Non-pigmented ciliary epithelial cell (primary cell): ENCODE measurements around the gene VPREB3.

Experiments used
- DNase-seq: peaks from one replicate; pipeline ENCODE4 v3.0.0-alpha.2; 2010; ENCODE audit warnings: low read depth

VPREB3 gene

DNA sequence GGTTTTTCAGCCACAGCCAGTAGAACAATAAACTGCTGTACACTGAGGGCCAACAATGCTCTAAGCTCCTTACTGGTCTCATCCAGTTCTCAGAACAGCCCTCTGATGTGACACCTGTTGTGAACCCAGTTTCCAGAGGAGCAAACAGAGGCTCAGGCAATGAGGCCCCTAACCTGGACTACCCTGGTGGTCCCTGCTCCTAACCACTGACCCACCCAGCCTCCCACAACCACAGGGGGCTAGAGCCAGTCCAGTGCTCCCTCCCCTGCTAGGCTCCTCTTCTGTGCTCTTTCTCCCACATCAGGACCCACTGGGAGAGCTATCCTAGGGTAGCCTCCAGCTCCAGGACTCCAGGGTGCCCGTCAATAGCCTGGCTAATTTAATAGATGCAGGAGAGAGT lies 28.5 kb upstream of the VPREB3 start:
- DNase-seq = no peak

DNA sequence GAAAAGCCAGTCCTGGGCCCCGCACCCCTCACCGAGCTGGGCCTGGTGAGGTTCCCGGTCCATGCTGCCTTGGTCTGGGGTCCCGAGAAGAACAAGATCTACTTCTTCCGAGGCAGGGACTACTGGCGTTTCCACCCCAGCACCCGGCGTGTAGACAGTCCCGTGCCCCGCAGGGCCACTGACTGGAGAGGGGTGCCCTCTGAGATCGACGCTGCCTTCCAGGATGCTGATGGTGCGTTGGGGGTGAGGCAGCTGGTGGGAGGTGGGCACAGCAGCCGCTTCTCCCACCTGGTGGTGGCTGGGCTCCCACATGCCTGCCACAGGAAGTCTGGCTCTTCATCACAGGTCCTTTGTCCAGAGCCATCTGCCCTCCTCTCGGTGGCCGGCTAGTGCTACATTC lies 28.0 kb upstream of the VPREB3 start:
- no peak for DNase-seq

DNA sequence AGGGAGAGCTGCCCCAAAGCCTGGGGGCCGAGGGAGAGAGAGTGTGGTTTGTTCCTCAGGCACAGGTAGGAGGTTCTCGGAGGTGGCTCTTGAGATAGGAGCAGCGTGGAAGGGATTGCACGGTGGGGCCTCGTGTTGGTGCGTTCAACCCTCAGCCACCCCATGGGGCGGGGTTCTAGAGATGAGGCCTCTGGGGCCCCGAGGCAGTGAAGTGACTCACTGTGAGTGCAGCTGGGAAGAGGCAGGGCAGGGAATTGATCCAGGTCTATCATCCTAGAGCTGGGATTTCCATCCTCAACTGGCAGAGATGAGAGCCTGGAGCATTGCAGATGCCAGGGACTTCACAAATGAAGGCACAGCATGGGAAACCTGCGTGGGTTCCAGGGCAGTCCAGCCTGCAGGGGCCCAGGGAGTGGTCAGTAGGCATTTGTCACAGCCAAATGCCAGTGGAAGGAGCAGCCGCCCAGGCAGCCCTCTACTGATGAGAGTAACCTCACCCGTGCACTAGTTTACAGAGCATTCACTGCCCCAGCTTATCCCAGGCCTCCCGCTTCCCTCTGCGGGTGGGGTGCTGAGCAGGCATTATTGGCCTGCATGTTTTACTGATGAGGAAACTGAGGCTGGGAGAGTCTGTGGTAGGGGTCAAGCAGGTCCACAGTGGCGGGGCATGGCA lies 27.4 kb upstream of the VPREB3 start:
- DNase-seq = no peak

DNA sequence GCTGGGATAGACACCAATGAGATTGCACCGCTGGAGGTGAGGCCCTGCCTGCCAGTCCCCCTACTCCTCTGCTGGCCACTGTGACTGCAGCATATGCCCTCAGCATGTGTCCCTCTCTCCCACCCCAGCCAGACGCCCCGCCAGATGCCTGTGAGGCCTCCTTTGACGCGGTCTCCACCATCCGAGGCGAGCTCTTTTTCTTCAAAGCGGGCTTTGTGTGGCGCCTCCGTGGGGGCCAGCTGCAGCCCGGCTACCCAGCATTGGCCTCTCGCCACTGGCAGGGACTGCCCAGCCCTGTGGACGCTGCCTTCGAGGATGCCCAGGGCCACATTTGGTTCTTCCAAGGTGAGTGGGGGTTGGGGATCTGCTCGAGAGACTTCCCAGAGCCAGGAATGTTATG lies 26.8 kb upstream of the VPREB3 start:
- no peak for DNase-seq

DNA sequence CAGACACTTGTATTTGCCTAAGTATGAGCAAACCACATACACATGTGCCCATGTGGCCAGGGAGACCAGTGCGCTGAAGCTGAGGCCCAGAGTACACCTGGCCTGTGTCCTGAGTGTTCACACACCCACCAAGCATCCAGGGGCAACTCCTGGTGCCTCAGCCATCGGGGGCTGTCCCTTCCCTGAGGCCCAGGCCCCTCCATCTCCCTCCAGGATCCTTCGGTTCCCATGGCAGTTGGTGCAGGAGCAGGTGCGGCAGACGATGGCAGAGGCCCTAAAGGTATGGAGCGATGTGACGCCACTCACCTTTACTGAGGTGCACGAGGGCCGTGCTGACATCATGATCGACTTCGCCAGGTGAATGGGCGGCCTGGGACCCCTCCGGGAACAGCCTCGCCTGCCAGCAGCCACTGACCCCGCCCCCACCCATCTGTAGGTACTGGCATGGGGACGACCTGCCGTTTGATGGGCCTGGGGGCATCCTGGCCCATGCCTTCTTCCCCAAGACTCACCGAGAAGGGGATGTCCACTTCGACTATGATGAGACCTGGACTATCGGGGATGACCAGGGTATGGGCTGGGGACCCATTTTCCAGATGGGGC lies 26.0 kb upstream of the VPREB3 start:
- DNase-seq = no peak

DNA sequence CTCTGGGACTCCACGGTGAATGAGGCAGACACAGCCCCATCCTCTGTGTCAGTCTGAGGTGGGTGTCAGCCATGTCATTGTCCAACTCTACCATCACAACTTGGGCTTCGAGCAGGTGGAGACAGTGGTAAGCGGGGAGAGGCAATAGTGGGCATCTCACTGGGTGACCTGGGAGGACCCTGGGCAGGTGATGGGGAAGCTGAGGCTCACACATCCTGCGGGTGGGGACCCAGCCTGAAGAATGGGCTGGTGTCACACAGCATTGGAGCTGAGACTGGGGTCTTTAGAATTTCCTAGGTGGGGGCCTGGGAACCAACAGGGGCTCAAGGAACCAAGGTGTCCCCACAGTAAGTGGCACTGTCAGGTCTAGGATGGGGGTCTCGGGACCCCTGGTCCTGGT lies 25.5 kb upstream of the VPREB3 start:
- DNase-seq = no peak

DNA sequence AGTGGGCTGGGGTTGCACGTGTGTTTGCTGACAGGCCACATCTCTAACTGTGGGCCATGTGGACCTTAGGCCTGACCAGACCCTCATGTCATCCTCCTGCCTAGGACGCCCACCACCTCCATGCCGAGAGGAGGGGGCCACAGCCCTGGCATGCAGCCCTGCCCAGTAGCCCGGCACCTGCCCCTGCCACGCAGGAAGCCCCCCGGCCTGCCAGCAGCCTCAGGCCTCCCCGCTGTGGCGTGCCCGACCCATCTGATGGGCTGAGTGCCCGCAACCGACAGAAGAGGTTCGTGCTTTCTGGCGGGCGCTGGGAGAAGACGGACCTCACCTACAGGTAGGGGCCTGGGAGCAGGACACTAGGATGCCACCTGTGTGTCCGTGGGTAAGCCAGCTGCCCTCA lies 24.9 kb upstream of the VPREB3 start:
- DNase-seq = no peak

DNA sequence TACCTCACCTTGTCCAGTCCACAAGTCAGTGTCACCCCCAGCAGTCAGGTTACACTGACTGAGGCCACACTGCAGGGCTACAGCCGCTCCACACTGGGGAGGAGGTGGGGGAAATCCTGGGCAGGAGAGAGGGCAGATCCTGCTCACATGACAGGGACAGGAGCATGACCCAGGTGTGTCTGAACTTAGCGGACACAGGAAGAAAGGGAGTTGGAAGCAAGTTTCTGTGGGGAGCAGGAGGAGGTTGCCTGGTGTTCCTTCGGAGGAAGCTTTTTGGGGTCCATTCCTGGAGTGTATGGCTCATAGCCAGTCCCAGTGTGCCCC lies 24.3 kb upstream of the VPREB3 start:
- DNase-seq = no peak

DNA sequence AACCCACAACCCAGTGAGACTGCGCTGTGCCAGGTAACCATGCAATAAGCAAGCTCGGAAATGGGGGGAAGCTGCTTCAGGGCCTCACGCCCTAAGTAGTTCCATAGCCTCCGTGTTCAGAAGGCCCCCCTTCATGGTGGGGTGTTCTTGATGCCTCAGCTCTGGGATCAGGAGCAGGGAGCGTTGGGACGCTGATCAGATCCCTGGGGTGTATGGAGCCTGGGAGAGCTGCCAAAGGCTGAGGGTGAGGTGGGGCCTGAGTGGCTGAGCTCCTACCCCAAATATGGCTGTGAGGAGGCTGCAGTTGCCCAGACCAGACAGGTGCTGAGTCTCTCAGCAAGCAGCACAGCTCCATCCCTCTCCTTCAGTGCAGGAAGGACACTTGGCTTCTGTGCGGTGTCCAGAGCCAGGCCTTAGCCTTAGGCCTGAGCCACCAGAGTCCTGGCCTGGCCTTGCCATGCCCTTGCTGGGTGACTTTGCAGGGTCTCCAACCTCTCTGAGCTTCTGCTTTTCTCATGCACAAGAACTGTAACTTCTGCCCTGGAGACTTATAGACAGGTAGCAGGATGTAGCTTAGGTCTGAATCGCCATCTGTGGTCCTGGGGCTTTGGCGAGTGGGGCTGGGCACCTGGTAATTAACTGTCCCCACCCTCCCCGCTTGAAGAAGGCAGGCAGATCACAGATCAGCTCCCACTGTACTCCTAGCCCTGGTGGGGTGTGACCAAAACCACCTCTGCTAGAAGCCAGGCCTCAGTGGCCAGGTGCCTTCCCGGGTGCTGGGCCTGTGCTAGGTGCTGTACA lies 23.8 kb upstream of the VPREB3 start:
- DNase-seq = no peak

DNA sequence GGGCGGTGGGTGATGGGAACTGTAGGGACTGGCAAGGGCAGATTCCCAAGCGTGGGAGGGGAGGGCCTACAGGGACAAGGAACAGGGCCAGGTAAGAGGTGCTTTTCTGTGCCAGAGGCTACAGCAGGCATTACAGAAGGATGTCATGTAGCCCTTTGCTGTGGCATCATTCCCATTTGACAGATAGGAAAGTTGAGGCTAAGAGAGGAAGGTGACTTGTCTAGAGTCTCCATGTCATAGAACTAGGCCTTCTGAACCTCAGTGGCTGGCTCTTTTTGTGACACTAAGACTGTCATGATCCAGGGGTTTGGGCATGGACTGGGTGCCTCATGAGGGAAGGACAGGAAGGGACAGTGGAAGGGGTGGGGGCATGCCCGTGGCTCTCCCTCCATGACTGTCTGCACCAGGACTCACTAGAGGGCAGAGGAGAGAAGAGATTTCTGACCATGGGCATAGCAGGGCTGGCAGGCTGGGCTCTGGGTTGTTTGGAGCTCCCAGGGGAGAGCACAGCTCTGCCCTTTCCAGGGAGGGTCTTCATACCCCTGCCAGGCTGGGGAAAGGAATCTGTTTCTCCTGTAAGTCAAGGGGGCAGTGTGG lies 21.7 kb upstream of the VPREB3 start:
- no peak for DNase-seq

DNA sequence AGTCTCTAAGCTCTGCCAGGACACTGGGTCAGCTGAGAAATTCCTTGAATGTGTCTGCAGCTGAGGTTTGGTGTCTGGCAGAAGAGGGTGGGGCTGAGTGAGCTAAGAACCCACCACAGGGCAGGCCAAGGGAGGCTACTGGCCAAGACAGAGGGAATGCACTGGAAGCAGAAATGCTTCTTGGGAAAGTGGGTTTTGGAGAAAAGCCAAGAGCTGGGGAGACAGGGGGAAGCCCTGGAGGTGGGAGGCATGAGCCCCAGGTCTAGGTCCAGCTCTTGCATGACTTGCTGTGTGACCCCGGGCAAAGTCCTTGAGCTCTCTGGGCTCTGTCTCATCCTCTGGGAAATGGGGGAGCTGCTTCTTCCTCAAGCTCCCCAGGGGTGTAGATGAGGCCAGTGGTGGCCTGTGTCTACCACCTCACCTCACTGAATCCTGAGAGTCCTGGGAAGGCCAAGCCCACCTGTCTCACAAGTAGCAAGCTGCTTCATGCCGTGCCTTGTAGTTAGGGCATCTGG lies 20.8 kb upstream of the VPREB3 start:
- DNase-seq = no peak

DNA sequence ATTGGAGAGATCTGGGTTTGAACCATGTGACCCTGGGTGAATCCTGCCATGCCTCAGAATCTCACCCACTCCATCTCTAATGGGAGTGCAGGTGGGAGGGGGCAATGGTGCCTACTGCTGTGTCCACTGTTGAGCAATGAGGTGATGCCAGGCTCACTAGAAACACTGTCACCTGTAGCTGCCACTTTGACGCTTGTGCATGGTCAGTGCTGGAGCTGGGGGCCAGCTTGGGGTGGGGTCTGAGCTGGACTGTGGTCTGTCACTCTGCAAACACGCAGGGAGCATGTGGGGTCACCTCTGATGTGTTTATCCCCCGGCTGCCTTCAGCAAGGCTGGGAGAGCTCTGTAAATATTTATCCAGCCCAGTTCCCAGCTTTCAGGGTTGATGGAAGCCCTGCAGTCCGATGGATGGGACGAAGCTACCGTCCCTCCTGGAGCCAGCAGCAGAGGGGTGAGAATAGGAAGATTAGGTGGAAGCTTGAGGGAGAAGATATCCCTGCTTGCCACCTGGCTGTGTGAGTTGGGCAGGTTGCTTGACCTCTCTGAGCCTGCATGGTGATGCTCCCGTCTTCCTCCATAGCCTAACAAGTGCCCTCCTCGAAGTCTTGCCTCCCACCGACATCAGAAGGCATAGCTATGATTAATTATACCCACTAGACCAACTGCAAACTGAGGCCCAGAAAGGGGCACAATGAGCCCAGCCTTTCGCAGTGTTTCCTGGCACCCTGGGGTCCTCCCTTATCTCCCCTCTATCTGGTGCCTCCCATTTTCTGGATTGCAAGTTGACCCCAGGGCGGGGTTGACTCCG lies 20.1 kb upstream of the VPREB3 start:
- no peak for DNase-seq

DNA sequence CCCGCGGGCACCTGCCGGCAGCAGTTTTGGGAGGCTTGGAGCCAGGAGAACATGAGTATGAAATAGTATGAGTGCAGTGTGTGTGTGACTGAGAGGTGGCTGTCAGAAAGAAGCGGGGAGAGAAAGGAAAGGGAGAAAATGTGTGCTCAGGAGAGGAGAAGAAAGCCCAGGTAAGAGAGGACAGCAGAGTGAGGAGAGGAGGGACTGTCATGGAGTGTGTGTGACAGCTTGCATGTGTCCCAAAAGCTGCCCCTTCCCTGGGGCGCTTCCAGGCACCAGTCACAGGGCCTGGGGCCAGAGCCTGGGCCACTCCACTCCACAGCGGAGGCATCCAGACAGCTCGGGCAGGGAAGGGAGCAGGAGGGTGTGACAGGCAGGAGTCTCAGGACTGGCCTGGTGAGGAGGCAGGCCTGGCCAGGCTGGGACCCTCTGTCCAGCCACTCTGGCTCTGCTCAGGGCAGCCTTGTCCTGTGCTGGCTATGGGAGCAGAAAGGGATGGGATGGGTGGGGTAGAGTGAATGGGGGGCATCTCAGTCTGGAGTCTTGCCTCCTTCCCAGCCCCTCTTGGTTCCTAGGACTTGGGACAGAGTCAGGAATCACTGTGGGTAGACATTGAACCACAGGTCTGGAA lies 19.4 kb upstream of the VPREB3 start:
- no peak for DNase-seq

DNA sequence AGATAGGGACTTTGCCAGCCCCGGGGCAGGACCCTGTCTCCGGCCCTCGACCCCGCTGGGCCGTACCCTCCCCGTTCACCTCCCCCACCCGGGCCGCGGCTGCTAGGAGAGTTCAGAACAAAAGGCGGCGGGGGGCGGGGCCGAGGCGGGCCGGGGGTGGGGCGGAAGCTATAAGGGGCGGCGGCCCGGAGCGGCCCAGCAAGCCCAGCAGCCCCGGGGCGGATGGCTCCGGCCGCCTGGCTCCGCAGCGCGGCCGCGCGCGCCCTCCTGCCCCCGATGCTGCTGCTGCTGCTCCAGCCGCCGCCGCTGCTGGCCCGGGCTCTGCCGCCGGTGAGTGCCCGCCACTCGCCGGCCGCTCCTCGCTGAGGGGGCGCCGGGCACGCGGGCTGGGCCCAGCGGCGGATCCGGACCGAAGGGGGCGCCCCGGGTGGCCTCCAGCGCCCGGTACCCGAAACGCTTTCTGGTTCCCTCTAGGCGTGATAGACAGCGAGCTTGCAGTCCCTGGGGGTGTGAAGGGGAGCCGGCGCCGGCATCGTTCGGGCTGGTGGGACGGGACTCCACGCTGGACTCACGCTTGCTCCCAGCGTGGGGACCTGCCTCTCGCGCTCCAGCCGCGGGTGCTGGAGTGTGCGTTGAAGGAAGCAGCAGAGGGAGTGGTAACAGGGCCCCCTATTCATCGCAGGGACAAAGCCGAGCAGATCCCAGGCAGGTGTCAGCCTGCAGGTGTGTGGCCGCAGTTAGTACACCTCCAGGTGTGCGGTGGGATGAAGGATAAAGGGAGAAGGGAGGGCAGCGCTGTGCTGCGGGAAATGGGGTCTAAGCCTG lies 18.6 kb upstream of the VPREB3 start, which contains the start of gene MMP11:
Gene MMP11 (plus strand): TSS at position 201 of the 825 bp plus-strand sequence. CDS start 22 bp downstream, at position 223.
- no peak for DNase-seq

DNA sequence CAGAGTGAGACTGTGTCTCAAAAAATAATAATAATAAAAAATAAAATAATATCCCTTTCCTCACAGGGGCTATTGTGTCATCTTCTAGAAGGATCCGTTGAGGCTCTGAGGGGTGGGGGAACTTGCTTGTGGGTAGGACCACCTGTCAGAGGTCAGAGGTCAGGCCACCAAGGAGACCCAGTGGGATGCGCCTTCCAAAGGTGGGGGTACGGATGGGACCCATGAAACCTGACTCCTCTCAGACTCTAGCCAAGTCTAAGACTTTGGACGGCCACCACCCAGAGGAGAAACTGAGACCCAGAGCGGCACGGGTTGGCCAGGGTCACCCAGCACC lies 18.1 kb upstream of the VPREB3 start:
- DNase-seq = no peak

DNA sequence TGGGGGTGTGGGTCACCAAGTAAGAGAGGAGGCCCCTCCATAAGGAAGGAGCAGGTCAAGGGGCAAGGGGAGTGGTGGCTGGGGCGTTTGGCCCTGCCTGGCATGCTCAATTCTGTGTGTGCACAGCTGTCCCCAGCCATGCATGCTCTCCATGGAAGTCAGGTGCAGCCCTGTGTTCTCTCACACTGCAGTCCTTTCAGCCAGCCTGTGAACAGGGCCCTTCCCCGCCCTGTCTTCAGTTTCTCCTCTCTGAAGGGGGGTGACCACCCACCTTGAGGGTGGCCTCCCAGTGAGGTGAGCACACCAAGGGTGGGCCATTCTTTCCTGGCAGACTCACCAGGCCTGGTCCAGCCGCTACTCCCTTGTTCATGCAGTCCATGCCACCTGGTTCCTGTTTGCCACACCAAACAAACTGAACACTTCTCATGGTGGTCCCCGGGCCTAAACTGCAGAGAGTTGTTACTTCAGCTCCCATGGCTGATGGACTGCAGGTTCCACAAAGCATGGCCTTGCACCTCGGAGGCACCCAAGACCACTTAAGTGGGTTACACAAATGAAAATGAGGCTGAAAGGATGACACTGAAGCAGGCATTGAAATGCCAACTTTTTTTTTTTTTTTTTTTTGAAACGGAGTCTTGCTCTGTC lies 15.2 kb upstream of the VPREB3 start:
- no peak for DNase-seq

DNA sequence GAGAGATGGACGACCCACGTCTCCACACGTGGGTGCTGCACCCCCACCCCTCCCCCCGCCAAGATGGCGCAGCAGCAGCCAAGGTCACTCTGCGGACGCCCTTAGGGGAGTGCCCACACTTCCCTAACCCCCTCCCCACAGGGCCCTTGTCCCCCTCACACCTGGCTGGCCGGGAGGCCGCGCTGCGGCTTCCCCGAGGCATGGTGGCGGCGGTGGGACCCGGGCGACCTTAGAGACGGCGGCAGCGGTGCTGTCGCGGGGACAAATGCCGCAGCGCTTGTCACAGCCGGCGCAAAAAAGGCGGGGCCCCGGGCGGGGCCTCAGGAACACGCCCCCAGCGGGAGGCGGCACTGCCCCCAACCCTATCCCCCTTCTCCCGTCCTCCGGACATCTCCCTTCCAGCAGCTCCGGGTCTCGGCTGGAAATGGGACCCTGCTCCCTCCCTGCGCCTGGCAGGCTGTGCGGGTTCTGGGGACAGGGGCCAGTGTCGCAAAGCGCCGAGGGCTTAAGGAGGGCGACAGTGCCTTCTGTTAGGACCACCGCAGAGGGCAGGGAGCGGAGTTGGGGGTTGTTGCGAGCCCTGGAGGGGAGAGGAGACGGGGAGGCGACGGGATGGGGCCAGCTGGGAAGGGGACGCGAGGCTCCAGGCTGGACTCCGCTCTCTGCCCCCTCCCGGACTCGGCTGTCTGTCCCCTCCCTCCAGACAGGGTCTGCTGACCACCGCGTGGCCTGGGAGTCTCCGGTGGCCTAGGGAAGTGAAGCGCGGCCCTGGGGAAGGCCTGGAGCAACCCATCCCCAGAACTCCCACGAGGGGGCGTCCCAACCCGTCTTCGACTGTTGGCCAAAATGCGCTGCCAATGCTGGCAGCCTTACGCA lies 13.7 kb upstream of the VPREB3 start, which contains the start of gene CHCHD10:
Gene CHCHD10 (minus strand): TSS at position 300 of the 876 bp plus-strand sequence. CDS start 98 bp downstream, at position 202.
- DNase-seq = no peak

DNA sequence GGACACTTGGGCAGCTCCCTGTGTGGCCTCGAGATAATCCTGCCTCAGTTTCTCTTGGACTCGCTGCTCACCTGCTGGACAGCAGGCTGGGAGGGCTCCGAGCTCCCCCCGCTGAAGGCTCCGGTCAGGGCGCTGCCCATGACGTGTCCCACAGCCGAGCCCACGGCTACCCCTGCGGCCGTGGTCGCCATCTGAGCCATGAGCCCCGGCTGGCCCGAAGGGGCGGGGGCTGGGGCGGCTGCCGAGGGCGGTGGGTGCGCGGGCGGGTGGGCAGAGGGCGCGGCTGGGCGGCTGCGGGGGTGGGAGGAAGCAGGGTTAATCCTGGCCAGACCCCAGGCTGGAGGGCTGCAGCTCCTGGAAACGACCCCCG lies 13.1 kb upstream of the VPREB3 start:
- no peak for DNase-seq
